ENCODE results near the gene TTLL7.
"Not testable (repeated sequence)": the region's sequence is repeated elsewhere in the genome, so short reads cannot be mapped to it uniquely, and the experiment has no call there.

Gene TTLL7

GRCh38 chr1:83917959-83918358, 81.0 kb downstream of the TTLL7 start:
- Histone ChIP-seq H3K4me1 (ENCODE audit: low read length) (peaks cover 6% of the 10 kb centered on the region), H3K36me3 (replicated peaks; ENCODE audit: low read depth, low read length) (no peaks in the 10 kb centered on the region), H3K79me2 (ENCODE audit: low read length) (no peaks in the 10 kb centered on the region), H4K20me1 (ENCODE audit: insufficient read depth, low read length) (no peaks in the 10 kb centered on the region), H3K27me3 (ENCODE audit: low read depth, low read length) (no peaks in the 10 kb centered on the region), H3K4me3 (ENCODE audit: low read length) (no peak overlapping the region), H2AFZ (ENCODE audit: low read depth, low read length) (no peak overlapping the region), H3K9me3 (ENCODE audit: insufficient read depth, low read length) (no peaks in the 10 kb centered on the region), H3K9ac (ENCODE audit: low read length) (no peak overlapping the region), H3K27ac (ENCODE audit: low read length) (no peak overlapping the region), H3K4me2 (ENCODE audit: low read length) (no peak overlapping the region)
- TF ChIP-seq, protein P1, sequence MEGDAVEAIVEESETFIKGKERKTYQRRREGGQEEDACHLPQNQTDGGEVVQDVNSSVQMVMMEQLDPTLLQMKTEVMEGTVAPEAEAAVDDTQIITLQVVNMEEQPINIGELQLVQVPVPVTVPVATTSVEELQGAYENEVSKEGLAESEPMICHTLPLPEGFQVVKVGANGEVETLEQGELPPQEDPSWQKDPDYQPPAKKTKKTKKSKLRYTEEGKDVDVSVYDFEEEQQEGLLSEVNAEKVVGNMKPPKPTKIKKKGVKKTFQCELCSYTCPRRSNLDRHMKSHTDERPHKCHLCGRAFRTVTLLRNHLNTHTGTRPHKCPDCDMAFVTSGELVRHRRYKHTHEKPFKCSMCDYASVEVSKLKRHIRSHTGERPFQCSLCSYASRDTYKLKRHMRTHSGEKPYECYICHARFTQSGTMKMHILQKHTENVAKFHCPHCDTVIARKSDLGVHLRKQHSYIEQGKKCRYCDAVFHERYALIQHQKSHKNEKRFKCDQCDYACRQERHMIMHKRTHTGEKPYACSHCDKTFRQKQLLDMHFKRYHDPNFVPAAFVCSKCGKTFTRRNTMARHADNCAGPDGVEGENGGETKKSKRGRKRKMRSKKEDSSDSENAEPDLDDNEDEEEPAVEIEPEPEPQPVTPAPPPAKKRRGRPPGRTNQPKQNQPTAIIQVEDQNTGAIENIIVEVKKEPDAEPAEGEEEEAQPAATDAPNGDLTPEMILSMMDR (IDR thresholded peaks at IDR 0.05; ENCODE audit: low read depth, low read length) = no peak
- TF ChIP-seq EZH2phosphoT487 (IDR thresholded peaks at IDR 0.05; ENCODE audit: low read depth) = no peak

GRCh38 chr1:83916094-83916493, 82.8 kb downstream of the TTLL7 start:
- not testable (repeated sequence) for H3K9ac ChIP-seq (ENCODE audit: low read length); H3K36me3 ChIP-seq (replicated peaks; ENCODE audit: low read depth, low read length); H4K20me1 ChIP-seq (ENCODE audit: insufficient read depth, low read length); H3K4me1 ChIP-seq (ENCODE audit: low read length); H3K79me2 ChIP-seq (ENCODE audit: low read length); H3K27ac ChIP-seq (ENCODE audit: low read length); H3K4me3 ChIP-seq (ENCODE audit: low read length); H3K9me3 ChIP-seq (ENCODE audit: insufficient read depth, low read length); H3K27me3 ChIP-seq (ENCODE audit: low read depth, low read length); H3K4me2 ChIP-seq (ENCODE audit: low read length); H2AFZ ChIP-seq (ENCODE audit: low read depth, low read length)

GRCh38 chr1:83912876-83913275, 86.1 kb downstream of the TTLL7 start:
- Histone ChIP-seq H2AFZ (ENCODE audit: low read depth, low read length) (no peak overlapping the region), H3K4me2 (ENCODE audit: low read length) (no peak overlapping the region), H3K27me3 (ENCODE audit: low read depth, low read length) (no peaks in the 10 kb centered on the region), H3K9ac (ENCODE audit: low read length) (no peak overlapping the region), H3K27ac (ENCODE audit: low read length) (no peak overlapping the region), H3K9me3 (ENCODE audit: insufficient read depth, low read length) (no peaks in the 10 kb centered on the region), H3K4me1 (ENCODE audit: low read length) (peaks cover 24% of the 10 kb centered on the region), H4K20me1 (ENCODE audit: insufficient read depth, low read length) (no peaks in the 10 kb centered on the region), H3K79me2 (ENCODE audit: low read length) (no peaks in the 10 kb centered on the region), H3K4me3 (ENCODE audit: low read length) (no peak overlapping the region), H3K36me3 (replicated peaks; ENCODE audit: low read depth, low read length) (no peaks in the 10 kb centered on the region)
- no peak for TF ChIP-seq EZH2phosphoT487 (IDR thresholded peaks at IDR 0.05; ENCODE audit: low read depth)
- TF ChIP-seq, protein P1 (IDR thresholded peaks at IDR 0.05; ENCODE audit: low read depth, low read length) = no peak

DNA sequence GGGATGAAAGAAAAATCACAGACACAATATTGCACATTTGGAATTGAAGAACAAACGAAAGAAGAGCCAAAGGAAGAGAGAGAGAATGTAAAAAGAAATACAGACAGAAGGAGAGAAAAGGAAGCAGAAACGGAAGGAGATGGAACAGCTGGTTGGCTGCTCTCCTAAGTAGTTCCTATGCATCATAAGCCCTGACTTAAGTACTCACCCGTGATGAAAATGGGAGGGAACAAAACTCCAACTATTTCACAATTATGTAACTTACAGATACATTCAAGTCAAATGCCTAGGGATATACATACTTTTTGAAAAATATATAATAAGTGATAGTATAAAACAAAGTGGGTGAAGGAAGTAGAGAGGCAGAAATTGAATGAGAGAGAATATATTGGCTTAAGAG, 88.5 kb downstream of the TTLL7 start:
- Histone ChIP-seq H3K36me3 (replicated peaks; ENCODE audit: low read depth, low read length) (no peaks in the 10 kb centered on the region), H3K27me3 (ENCODE audit: low read depth, low read length) (no peaks in the 10 kb centered on the region), H3K4me2 (ENCODE audit: low read length) (no peak overlapping the region), H3K9ac (ENCODE audit: low read length) (no peak overlapping the region), H3K79me2 (ENCODE audit: low read length) (no peaks in the 10 kb centered on the region), H3K4me3 (ENCODE audit: low read length) (no peak overlapping the region), H2AFZ (ENCODE audit: low read depth, low read length) (no peak overlapping the region), H3K9me3 (ENCODE audit: insufficient read depth, low read length) (no peaks in the 10 kb centered on the region), H3K4me1 (ENCODE audit: low read length) (peaks cover 33% of the 10 kb centered on the region), H3K27ac (ENCODE audit: low read length) (no peak overlapping the region), H4K20me1 (ENCODE audit: insufficient read depth, low read length) (no peaks in the 10 kb centered on the region)
- TF ChIP-seq, protein P1 (IDR thresholded peaks at IDR 0.05; ENCODE audit: low read depth, low read length) = no peak

DNA sequence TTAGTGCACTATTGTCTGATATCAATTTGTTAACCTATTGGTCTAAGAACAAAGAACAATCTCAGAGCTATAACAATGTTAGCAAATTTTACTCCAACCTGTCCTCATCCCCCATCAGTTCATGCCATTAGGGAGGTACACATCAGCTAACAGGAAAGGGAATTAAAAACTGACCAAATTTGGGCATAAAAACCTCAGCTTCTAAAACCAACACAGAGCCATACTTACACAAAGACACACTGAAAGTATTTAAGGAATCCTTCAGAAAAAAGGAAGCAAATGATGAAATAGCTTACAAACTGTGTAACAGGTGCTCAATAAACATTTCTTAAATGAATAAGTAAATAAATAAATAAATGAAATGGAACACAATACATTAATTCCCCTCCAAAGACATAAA, 89.2 kb downstream of the TTLL7 start:
- no peak overlapping the region for H3K9ac ChIP-seq (ENCODE audit: low read length)
- H3K9me3 ChIP-seq (ENCODE audit: insufficient read depth, low read length) = no peaks in the 10 kb centered on the region
- TF ChIP-seq, protein P1 (IDR thresholded peaks at IDR 0.05; ENCODE audit: low read depth, low read length) = no peak
- no peak for TF ChIP-seq EZH2phosphoT487 (IDR thresholded peaks at IDR 0.05; ENCODE audit: low read depth)
- no peaks in the 10 kb centered on the region for H3K79me2 ChIP-seq (ENCODE audit: low read length)
- H2AFZ ChIP-seq (ENCODE audit: low read depth, low read length) = no peak overlapping the region
- no peak overlapping the region for H3K4me2 ChIP-seq (ENCODE audit: low read length)
- H4K20me1 ChIP-seq (ENCODE audit: insufficient read depth, low read length) = no peaks in the 10 kb centered on the region
- no peak overlapping the region for H3K27ac ChIP-seq (ENCODE audit: low read length)
- no peaks in the 10 kb centered on the region for H3K36me3 ChIP-seq (replicated peaks; ENCODE audit: low read depth, low read length)
- peaks cover 33% of the 10 kb centered on the region for H3K4me1 ChIP-seq (ENCODE audit: low read length)
- no peak overlapping the region for H3K4me3 ChIP-seq (ENCODE audit: low read length)
- no peaks in the 10 kb centered on the region for H3K27me3 ChIP-seq (ENCODE audit: low read depth, low read length)
